Naive thymus-derived CD4-positive, alpha-beta T cell (primary cell): Measurements from ENCODE around the gene CHN2. TPM values are rescaled to one million over a fixed set of nuclear protein-coding genes. Genes with fewer than 3 reads are reported as not detected.
A peak's percentile ranks its signal among the peaks of the same experiment; 100 is the strongest.

Experiments
- ATAC-seq: fragments of 150-1000 bp; cut with Tn5 transposase; 2 replicates; pipeline ENCODE4 v1.10.0; 2021; ENCODE audit warnings: mild to moderate bottlenecking, moderate library complexity
- CTCF ChIA-PET: fragments of 350-600 bp; sonication (Branson Sonifier 250); formaldehyde crosslinking; loops from one replicate; lab custom pipeline; 2021; ENCODE audit warnings: antibody characterized with exemption; lab: Charles Lee
- POLR2A ChIA-PET: fragments of 350-600 bp; sonication (Branson Sonifier 250); formaldehyde crosslinking; loops from one replicate; lab custom pipeline; 2021; ENCODE audit warnings: antibody characterized with exemption, inconsistent platforms; lab: Charles Lee
- DNase-seq, 9 donors: peaks; one replicate each; pipeline versions ENCODE4 v3.0.0 to v3.0.0-alpha.2; 2020 to 2022; ENCODE audit warnings: mixed read lengths in 1 of 9
- H3K27ac ChIP-seq: one replicate; pipeline ENCODE4 v1.7.0; 2013; ENCODE audit warnings: mild to moderate bottlenecking, low read depth, low read length, moderate library complexity
- H3K27me3 ChIP-seq, 2 donors: one replicate each; pipeline ENCODE4 v1.7.0; 2013; ENCODE audit warnings: low read length in 2 of 2, mild to moderate bottlenecking in 2 of 2, moderate library complexity in 2 of 2; ENCODE audit not compliant: control insufficient read depth in 2 of 2, insufficient read depth in 2 of 2
- H3K36me3 ChIP-seq, 3 experiments: 1 replicate in 2 of 3; 2 replicates in 1 of 3; pipeline ENCODE4 v1.7.0; 2013; ENCODE audit warnings: low read length in 3 of 3, mild to moderate bottlenecking in 3 of 3, moderate library complexity in 1 of 3; ENCODE audit not compliant: insufficient read depth in 3 of 3, control insufficient read depth in 2 of 3
- H3K4me1 ChIP-seq, 2 donors: one replicate each; pipeline ENCODE4 v1.7.0; 2013; ENCODE audit warnings: low read length in 2 of 2, mild to moderate bottlenecking in 2 of 2, moderate library complexity in 1 of 2; ENCODE audit not compliant: control insufficient read depth in 2 of 2, insufficient read depth in 2 of 2
- H3K4me3 ChIP-seq: 2 replicates; pipeline ENCODE4 v1.7.0; 2013; ENCODE audit warnings: mild to moderate bottlenecking, low read length
- H3K9me3 ChIP-seq, 3 experiments: 1 replicate in 2 of 3; 2 replicates in 1 of 3; pipeline ENCODE4 v1.7.0; 2013; ENCODE audit warnings: low read length in 3 of 3; ENCODE audit not compliant: control insufficient read depth in 2 of 3
- H3K27ac Mint-ChIP-seq, 9 donors: one replicate each; pipeline ENCODE4 v1.8.0; 2020 to 2022; ENCODE audit warnings: mixed read lengths in 9 of 9, mild to moderate bottlenecking in 8 of 9, moderate library complexity in 5 of 9, inconsistent platforms in 2 of 9
- H3K27me3 Mint-ChIP-seq, 5 donors: one replicate each; pipeline ENCODE4 v1.8.0; 2021 to 2022; ENCODE audit warnings: mixed read lengths in 5 of 5, mild to moderate bottlenecking in 1 of 5
- H3K36me3 Mint-ChIP-seq, 5 donors: one replicate each; pipeline ENCODE4 v1.8.0; 2020 to 2022; ENCODE audit warnings: mixed read lengths in 5 of 5, mild to moderate bottlenecking in 3 of 5, inconsistent platforms in 1 of 5
- H3K4me1 Mint-ChIP-seq, 7 donors: one replicate each; pipeline ENCODE4 v1.8.0; 2020 to 2022; ENCODE audit warnings: mixed read lengths in 7 of 7, mild to moderate bottlenecking in 3 of 7, inconsistent platforms in 1 of 7
- H3K4me3 Mint-ChIP-seq, 10 donors: one replicate each; pipeline ENCODE4 v1.8.0; 2020 to 2022; ENCODE audit warnings: mild to moderate bottlenecking in 10 of 10, mixed read lengths in 10 of 10, moderate library complexity in 6 of 10, inconsistent platforms in 2 of 10
- H3K9me3 Mint-ChIP-seq, 11 donors: one replicate each; pipeline ENCODE4 v1.8.0; 2020 to 2022; ENCODE audit warnings: mixed read lengths in 11 of 11, mild to moderate bottlenecking in 4 of 11, inconsistent platforms in 1 of 11, moderate library complexity in 1 of 11
- intact Hi-C, 2 donors: fragments of 100-400 bp; cut with micrococcal nuclease; formaldehyde crosslinking; loops; one replicate each; pipeline ENCODE4 v1.15.1; 2023
- polyA plus RNA-seq, 2 donors: library from polyadenylated mRNA; unstranded; fragments of 300-500 nt; fragmentation: Illumina TruSeq; gene quantifications; one replicate each; pipeline ENCODE4 v1.2.3, GENCODE V29; 2021
- total RNA-seq, 6 experiments: library from RNA in 5 of 6; stranded (reverse) in 5 of 6; gene quantifications; 1 replicate in 5 of 6; 2 replicates in 1 of 6; pipeline ENCODE4 v1.2.3 and lab custom pipeline; 2021 to 2026

The CHN2 gene
- total and polyA plus RNA-seq, 7 experiments from 2014 or later: 0.34 to 28.1 (median 0.98) TPM

- Histone ChIP-seq H3K9me3 (no peaks in the 10 kb centered on the region), H3K27me3 (peaks cover 4 to 6% of the 10 kb centered on the region in 2 donors), H3K4me1 (no peaks in the 10 kb centered on the region), H3K4me3 (no peak overlapping the region), H3K36me3 (no peaks in the 10 kb centered on the region), H3K27ac (no peak overlapping the region)
- Mint-ChIP-seq H3K36me3 (no peaks in the 10 kb centered on the region), H3K4me1 (peaks cover 0 to 4% (median 0%) of the 10 kb centered on the region in 7 donors), H3K9me3 (peaks cover 0 to 3% (median 0%) of the 10 kb centered on the region in 11 donors), H3K27me3 (peaks cover 21 to 25% (median 24%) of the 10 kb centered on the region in 5 donors), H3K27ac (no peak overlapping the region), H3K4me3 (no peak overlapping the region)
- DNase-seq: no peak
- ChIA-PET CTCF (no interaction called here), POLR2A (no interaction called here)
- ATAC-seq: no peak
- intact Hi-C loops: no loop called here
Measured at GRCh38 chr7:29150856-29151255, 43.7 kb upstream of the CHN2 start.

DNA sequence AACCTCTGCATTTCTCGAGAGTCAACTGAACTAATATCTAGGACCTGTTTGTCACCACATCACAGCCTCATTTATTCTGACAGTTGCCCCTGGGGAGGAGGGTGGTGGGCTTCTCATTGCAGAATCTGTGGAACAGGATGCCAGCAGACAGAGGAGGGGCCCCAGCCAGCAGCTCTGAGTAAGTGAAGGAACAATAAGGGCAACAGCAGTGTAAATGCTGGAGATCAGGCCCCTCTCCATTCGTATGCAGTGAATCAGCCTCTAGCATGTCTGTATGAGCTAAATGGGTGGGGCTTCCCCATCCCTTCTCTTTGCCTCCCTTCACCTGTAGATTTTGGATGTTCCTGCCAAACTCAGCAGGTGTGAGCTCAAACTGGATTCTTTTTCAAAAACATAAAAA, 40.5 kb upstream of the CHN2 start:
- intact Hi-C loops: no loop called here
- Mint-ChIP-seq H3K4me3 (no peak overlapping the region), H3K36me3 (no peaks in the 10 kb centered on the region), H3K9me3 (peaks cover 0 to 2% (median 0%) of the 10 kb centered on the region in 11 donors), H3K27me3 (peaks cover 0 to 12% (median 2%) of the 10 kb centered on the region in 5 donors), H3K4me1 (peaks cover 0 to 10% (median 6%) of the 10 kb centered on the region in 7 donors), H3K27ac (no peak overlapping the region)
- POLR2A ChIA-PET: no interaction called here
- Histone ChIP-seq H3K27me3 (no peaks in the 10 kb centered on the region), H3K9me3 (no peaks in the 10 kb centered on the region), H3K36me3 (no peaks in the 10 kb centered on the region), H3K27ac (no peak overlapping the region), H3K4me1 (peaks cover 0 to 4% of the 10 kb centered on the region in 2 donors), H3K4me3 (no peak overlapping the region)
- ATAC-seq (no peak), DNase-seq (no peak)
- CTCF ChIA-PET: no interaction called here

DNA sequence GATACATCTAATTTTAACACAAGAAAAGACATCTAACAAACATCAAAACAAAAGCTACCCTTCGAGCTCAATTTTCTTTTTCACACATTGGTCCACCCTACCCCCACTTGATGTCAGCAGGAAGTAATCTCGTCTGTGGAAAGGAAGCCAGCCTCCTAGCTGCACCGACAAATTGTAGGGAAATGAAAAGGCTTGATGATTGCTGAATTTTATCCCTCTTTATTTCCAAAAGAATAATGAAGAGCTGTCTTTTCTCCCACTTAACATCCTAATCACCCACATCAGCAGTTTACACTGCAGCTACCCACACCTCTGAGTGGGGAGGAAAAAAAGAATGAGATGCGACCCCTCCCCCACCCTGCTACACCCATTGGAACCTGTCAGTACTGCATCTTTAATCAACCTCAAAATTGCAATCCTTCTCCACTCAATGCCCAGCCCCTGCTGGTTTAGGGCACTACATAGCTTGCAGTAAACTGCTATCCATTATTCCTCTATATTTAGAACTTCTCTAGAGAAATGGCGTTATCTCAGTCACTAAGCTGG, 37.6 kb upstream of the CHN2 start:
- no peaks in the 10 kb centered on the region for H3K27me3 ChIP-seq
- Mint-ChIP-seq H3K36me3 (no peaks in the 10 kb centered on the region), H3K4me3 (no peak overlapping the region), H3K4me1 (peaks cover 0 to 10% (median 6%) of the 10 kb centered on the region in 7 donors), H3K9me3 (peaks cover 0 to 8% (median 0%) of the 10 kb centered on the region in 11 donors), H3K27me3 (peaks cover 2 to 24% (median 11%) of the 10 kb centered on the region in 5 donors), H3K27ac (no peak overlapping the region)
- ChIA-PET CTCF (no interaction called here), POLR2A (no interaction called here)
- ATAC-seq (peak; percentile 38), DNase-seq (peak in 1 of 9 donors; percentile 15)
- H3K36me3 ChIP-seq: no peaks in the 10 kb centered on the region
- intact Hi-C loops: no loop called here
- no peak overlapping the region for H3K27ac ChIP-seq
- no peak overlapping the region for H3K4me3 ChIP-seq
- no peaks in the 10 kb centered on the region for H3K9me3 ChIP-seq
- H3K4me1 ChIP-seq: peaks cover 0 to 4% of the 10 kb centered on the region in 2 donors

DNA sequence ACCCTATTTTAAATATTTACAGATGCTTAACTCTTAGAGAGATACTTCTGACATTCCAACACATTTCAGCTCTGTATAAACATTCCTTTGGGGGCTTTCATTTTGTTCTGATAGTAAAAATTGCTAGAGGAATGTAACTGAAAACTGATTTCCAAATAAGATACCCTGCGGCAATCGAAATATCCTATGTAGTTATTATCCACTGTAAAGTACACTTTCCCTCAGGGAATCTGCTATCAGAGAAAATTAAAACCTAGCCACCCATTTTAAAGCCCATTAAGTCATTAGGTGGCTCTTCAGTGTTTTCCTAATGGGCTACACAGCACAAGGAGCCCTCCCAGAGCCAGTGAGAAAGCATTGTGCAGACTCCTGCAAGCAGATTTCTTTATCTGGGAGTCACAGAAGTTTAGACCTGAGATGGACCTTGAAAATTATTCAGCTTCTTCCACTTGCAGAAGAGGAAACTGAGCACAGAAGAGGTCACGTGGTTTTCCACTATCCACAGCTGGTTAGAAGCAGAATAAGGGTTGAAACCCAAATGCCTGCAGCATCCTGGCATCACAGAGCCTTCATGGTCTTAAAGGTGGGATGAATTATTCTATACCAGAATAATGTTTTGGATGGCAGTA, 35.7 kb upstream of the CHN2 start:
- no peak for ATAC-seq
- H3K36me3 Mint-ChIP-seq: no peaks in the 10 kb centered on the region
- no peak overlapping the region for H3K4me3 Mint-ChIP-seq
- no peak overlapping the region for H3K27ac Mint-ChIP-seq
- no peak for DNase-seq
- no peaks in the 10 kb centered on the region for H3K9me3 ChIP-seq
- CTCF ChIA-PET: no interaction called here
- H3K4me1 ChIP-seq: peaks cover 0 to 4% of the 10 kb centered on the region in 2 donors
- no peak overlapping the region for H3K27ac ChIP-seq
- POLR2A ChIA-PET: no interaction called here
- no peaks in the 10 kb centered on the region for H3K27me3 ChIP-seq
- H3K36me3 ChIP-seq: no peaks in the 10 kb centered on the region
- no peak overlapping the region for H3K4me3 ChIP-seq
- peaks cover 0 to 10% (median 6%) of the 10 kb centered on the region in 7 donors for H3K4me1 Mint-ChIP-seq
- H3K27me3 Mint-ChIP-seq: peaks cover 2 to 24% (median 11%) of the 10 kb centered on the region in 5 donors
- intact Hi-C loops: no loop called here
- H3K9me3 Mint-ChIP-seq: peaks cover 0 to 8% (median 0%) of the 10 kb centered on the region in 11 donors

DNA sequence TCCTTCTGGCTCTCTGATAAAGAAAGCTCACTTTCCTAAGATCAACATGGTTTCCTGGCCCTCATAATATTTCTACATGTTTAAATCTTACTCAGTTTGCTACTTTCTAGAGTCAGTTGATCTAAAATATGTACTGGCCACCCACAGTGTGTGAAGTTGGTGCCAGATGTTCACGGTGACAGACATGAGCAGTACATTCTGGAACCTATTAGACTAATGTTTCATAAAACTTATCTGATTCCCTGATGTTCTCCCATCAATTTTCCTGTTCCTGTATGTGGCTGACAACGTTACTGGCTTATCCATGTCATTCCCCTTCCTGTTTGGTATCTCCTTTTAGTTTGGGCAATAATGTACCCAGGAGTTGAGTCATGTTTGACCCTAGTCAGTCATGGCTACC, 34.5 kb upstream of the CHN2 start:
- Histone ChIP-seq H3K27ac (no peak overlapping the region), H3K27me3 (no peaks in the 10 kb centered on the region), H3K4me3 (no peak overlapping the region), H3K4me1 (peaks cover 0 to 4% of the 10 kb centered on the region in 2 donors), H3K9me3 (no peaks in the 10 kb centered on the region), H3K36me3 (no peaks in the 10 kb centered on the region)
- Mint-ChIP-seq H3K36me3 (no peaks in the 10 kb centered on the region), H3K4me1 (peaks cover 0 to 10% (median 6%) of the 10 kb centered on the region in 7 donors), H3K27ac (no peak overlapping the region), H3K4me3 (no peak overlapping the region), H3K27me3 (peaks cover 2 to 24% (median 11%) of the 10 kb centered on the region in 5 donors), H3K9me3 (peaks cover 0 to 8% (median 0%) of the 10 kb centered on the region in 11 donors)
- ATAC-seq (no peak), DNase-seq (no peak)
- CTCF ChIA-PET: no interaction called here
- intact Hi-C loops: no loop called here
- POLR2A ChIA-PET: no interaction called here

DNA sequence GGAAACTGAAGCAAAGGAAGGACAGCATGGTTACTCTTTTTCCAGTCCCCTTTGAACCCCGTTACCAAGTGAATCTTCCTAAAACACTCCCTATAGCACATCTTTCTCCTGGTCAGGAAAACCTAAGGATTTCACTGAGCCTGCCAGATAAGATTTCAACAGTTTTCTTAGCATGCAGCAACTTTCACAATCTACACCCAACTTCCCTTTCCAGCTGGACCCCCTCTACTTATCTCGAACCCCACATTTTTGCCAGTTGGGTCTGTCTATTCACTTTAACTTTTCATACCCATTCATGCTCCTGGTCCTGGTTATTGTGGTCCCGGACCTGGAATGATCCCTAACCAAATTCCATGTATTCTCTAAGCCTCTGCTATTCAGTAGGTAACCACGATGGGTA, 33.3 kb upstream of the CHN2 start:
- no peaks in the 10 kb centered on the region for H3K36me3 ChIP-seq
- H3K4me3 Mint-ChIP-seq: no peak overlapping the region
- no peak overlapping the region for H3K27ac Mint-ChIP-seq
- intact Hi-C loops: no loop called here
- no peak overlapping the region for H3K4me3 ChIP-seq
- CTCF ChIA-PET: no interaction called here
- H3K9me3 ChIP-seq: no peaks in the 10 kb centered on the region
- peaks cover 0 to 10% (median 5%) of the 10 kb centered on the region in 7 donors for H3K4me1 Mint-ChIP-seq
- peaks cover 0 to 3% of the 10 kb centered on the region in 2 donors for H3K4me1 ChIP-seq
- ATAC-seq (no peak), DNase-seq (no peak)
- POLR2A ChIA-PET: no interaction called here
- H3K27ac ChIP-seq: no peak overlapping the region
- peaks cover 5 to 24% (median 14%) of the 10 kb centered on the region in 5 donors for H3K27me3 Mint-ChIP-seq
- no peaks in the 10 kb centered on the region for H3K27me3 ChIP-seq
- H3K9me3 Mint-ChIP-seq: peaks cover 0 to 9% (median 6%) of the 10 kb centered on the region in 11 donors
- H3K36me3 Mint-ChIP-seq: no peaks in the 10 kb centered on the region

DNA sequence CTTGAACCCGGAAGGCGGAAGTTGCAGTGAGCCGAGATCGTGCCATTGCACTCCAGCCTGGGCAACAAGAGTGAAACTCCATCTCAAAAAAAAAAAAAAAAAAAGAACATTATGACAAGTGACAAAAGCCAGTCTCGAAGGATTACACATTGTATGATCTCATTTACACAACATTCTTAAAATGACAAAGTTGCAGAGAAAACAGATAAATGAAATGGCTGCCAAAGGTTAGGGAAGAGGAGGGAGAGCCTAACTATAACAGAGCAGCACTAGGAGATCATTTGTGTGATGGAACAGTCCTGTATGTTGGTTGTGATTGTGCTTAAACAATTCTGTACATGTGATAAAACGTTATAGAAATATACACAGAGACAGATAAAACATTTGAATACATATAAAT, 32.0 kb upstream of the CHN2 start:
- H3K4me1 ChIP-seq: no peaks in the 10 kb centered on the region
- Mint-ChIP-seq H3K4me1 (no peaks in the 10 kb centered on the region), H3K4me3 (no peak overlapping the region), H3K27me3 (peaks cover 5 to 24% (median 14%) of the 10 kb centered on the region in 5 donors), H3K9me3 (peaks cover 0 to 14% (median 7%) of the 10 kb centered on the region in 11 donors), H3K36me3 (no peaks in the 10 kb centered on the region), H3K27ac (no peak overlapping the region)
- no peaks in the 10 kb centered on the region for H3K36me3 ChIP-seq
- POLR2A ChIA-PET: no interaction called here
- CTCF ChIA-PET: no interaction called here
- intact Hi-C loops: no loop called here
- DNase-seq (no peak), ATAC-seq (no peak)
- H3K27ac ChIP-seq: no peak overlapping the region
- no peak overlapping the region for H3K4me3 ChIP-seq
- H3K9me3 ChIP-seq: no peaks in the 10 kb centered on the region
- no peaks in the 10 kb centered on the region for H3K27me3 ChIP-seq
